HTERT RPE-1 (cell line): ENCODE results near the gene TMEM170A.
"Not testable (repeated sequence)": the region's sequence is repeated elsewhere in the genome, so short reads cannot be mapped to it uniquely, and the experiment has no call there.

ENCODE experiments used
- in situ Hi-C: fragments of 300-500 bp; cut with MboI; formaldehyde crosslinking; loops from 4 replicates; pipeline ENCODE4 v1.14.3; 2020; ENCODE audit warnings: low sequenced_read_pairs

Gene TMEM170A

GRCh38 chr16:75482434-75483205 lies 18.1 kb upstream of the TMEM170A start:
- in situ Hi-C loops, result no loop called here

- in situ Hi-C loops, result no loop called here
Measured at GRCh38 chr16:75481475-75481874, 17.0 kb upstream of the TMEM170A start.

- in situ Hi-C loops, result no loop called here
Measured at GRCh38 chr16:75479421-75479990, 15.0 kb upstream of the TMEM170A start.

- in situ Hi-C loops, result no loop called here
Measured at GRCh38 chr16:75478480-75479345, 14.2 kb upstream of the TMEM170A start.

- in situ Hi-C loops, result no loop called here
Measured at GRCh38 chr16:75477680-75478473, 13.4 kb upstream of the TMEM170A start.

GRCh38 chr16:75476817-75477216 lies 12.3 kb upstream of the TMEM170A start:
- in situ Hi-C loops, result no loop called here

GRCh38 chr16:75475420-75475847 lies 10.9 kb upstream of the TMEM170A start:
- in situ Hi-C loops, result no loop called here

- in situ Hi-C loops, result no loop called here
Measured at GRCh38 chr16:75472908-75473877, 8.7 kb upstream of the TMEM170A start.

GRCh38 chr16:75471723-75472633 lies 7.5 kb upstream of the TMEM170A start:
- in situ Hi-C loops, result no loop called here

GRCh38 chr16:75466760-75467159 lies 2.3 kb upstream of the TMEM170A start:
- in situ Hi-C loops, result no loop called here

GRCh38 chr16:75463389-75464121 lies 934 bp downstream of the TMEM170A start:
- in situ Hi-C loops, result not testable (repeated sequence)

GRCh38 chr16:75462806-75463205 lies 1.7 kb downstream of the TMEM170A start:
- in situ Hi-C loops, result no loop called here

- in situ Hi-C loops, result no loop called here
Measured at GRCh38 chr16:75461575-75461974, 2.9 kb downstream of the TMEM170A start.

GRCh38 chr16:75460446-75460845 lies 4.0 kb downstream of the TMEM170A start:
- in situ Hi-C loops, result no loop called here

- in situ Hi-C loops, result no loop called here
Measured at GRCh38 chr16:75459691-75460090, 4.8 kb downstream of the TMEM170A start.

- in situ Hi-C loops, result no loop called here
Measured at GRCh38 chr16:75458439-75458838, 6.0 kb downstream of the TMEM170A start.

GRCh38 chr16:75458029-75458428 lies 6.5 kb downstream of the TMEM170A start:
- in situ Hi-C loops, result no loop called here

GRCh38 chr16:75457485-75458021 lies 6.9 kb downstream of the TMEM170A start:
- in situ Hi-C loops, result no loop called here
